ENCODE results near the gene DPY19L2.
"Not testable (repeated sequence)": the region's sequence is repeated elsewhere in the genome, so short reads cannot be mapped to it uniquely, and the experiment has no call there.

DPY19L2 gene

DNA sequence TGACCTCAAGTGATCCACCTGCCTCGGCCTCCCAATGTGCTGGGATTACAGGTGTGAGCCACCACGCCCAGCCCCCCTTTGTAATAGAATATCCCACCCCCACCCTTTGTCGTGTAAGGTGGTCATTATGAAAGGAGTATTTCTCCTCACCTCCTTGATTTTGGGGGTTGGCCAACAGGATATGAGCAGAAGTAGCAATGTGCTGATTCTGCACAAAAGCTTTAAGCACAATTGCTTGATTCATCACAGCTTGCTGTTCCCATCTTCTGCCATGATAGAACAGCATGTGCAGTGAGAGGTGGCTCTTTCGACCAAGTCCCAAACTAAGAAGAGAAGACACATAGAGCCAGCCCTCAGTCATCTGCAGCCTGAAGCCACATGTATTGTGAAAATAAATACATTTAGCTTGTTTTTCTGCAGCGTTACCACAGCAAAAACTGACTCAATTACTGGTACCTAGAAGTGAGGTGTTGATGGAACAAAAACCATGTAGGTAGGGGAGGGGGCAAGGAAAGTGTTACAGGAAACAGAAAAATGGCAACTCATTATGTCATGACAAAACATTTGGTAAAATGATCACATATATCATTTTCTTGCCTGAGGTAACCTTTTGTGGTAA, 122.9 kb downstream of the DPY19L2 start:
- H3K9me3 ChIP-seq (ENCODE audit: low read length), result not testable (repeated sequence)

DNA sequence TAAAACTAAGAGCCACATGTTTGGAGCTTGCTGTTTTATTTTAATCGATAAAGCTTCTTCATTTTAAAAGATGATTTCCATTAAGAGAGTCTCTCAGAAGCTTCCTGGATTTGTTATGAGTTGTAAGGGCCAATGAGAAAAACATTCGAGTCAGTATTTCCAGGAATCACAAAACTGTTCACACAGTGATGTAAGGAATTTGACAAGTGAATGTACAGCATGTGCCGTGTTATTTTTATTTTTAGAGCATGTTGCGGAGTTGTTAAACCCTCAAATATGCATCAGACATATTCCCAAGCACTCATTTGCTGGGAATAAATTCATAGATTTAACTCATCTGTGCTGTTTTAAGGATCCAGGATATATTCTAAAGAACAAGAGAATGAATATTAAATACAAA, 129.6 kb downstream of the DPY19L2 start:
- H3K27me3 ChIP-seq (ENCODE audit: insufficient read depth, low read length); H3K4me3 ChIP-seq (ENCODE audit: low read length); H3K9me3 ChIP-seq (ENCODE audit: low read length); H3K4me1 ChIP-seq (ENCODE audit: insufficient read depth, low read length); H2AFZ ChIP-seq (ENCODE audit: low read depth, low read length); H3K36me3 ChIP-seq (ENCODE audit: insufficient read depth, low read length): not testable (repeated sequence)

More for the DNA sequence above, 122.9 kb downstream of the DPY19L2 start:
- H3K36me3 ChIP-seq (ENCODE audit: insufficient read depth, low read length); H3K27me3 ChIP-seq (ENCODE audit: insufficient read depth, low read length); H3K4me1 ChIP-seq (ENCODE audit: insufficient read depth, low read length); H2AFZ ChIP-seq (ENCODE audit: low read depth, low read length); H3K4me3 ChIP-seq (ENCODE audit: low read length): not testable (repeated sequence)

DNA sequence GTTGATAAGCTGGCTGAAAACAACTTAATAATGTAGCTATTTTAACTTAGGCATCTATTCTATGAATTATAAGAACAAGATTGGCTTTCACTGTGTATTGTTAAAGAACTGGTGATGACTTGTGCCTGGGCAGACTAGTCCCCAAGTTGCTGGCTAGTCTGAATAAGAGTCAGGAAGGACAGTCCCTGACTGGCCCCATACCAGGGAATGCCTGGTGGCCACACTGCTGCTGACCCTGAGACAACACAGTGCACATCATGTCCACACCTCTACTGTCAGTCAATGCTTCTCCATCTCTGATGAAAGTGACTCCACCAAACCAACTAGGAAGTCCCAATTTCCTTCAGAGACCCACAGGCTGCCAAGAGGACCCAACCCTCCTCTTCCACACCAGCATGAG, 130.5 kb downstream of the DPY19L2 start:
- not testable (repeated sequence) for H3K4me3 ChIP-seq (ENCODE audit: low read length); H3K9me3 ChIP-seq (ENCODE audit: low read length); H3K27me3 ChIP-seq (ENCODE audit: insufficient read depth, low read length); H3K36me3 ChIP-seq (ENCODE audit: insufficient read depth, low read length); H3K4me1 ChIP-seq (ENCODE audit: insufficient read depth, low read length); H2AFZ ChIP-seq (ENCODE audit: low read depth, low read length)

DNA sequence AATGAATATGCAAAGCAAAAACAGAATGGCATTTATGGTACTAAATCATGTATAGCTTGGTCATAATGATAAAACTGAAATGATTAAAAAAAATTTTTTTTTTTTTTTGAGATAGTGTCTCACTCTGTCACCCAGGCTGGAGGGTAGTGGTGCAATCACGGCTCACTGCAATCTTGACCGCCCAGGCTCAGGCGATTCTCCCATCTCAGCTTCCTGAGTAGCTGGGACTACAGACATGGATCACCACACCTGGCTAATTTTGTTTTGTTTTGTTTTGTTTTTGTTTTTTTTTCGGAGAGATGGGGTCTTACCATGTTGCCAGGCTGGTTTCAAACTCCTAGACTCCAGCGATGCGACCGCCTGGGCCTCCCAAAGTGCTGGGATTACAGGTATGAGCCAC, 138.7 kb downstream of the DPY19L2 start:
- not testable (repeated sequence) for H3K4me3 ChIP-seq (ENCODE audit: low read length); H2AFZ ChIP-seq (ENCODE audit: low read depth, low read length); H3K4me1 ChIP-seq (ENCODE audit: insufficient read depth, low read length); H3K9me3 ChIP-seq (ENCODE audit: low read length); H3K36me3 ChIP-seq (ENCODE audit: insufficient read depth, low read length); H3K27me3 ChIP-seq (ENCODE audit: insufficient read depth, low read length)

DNA sequence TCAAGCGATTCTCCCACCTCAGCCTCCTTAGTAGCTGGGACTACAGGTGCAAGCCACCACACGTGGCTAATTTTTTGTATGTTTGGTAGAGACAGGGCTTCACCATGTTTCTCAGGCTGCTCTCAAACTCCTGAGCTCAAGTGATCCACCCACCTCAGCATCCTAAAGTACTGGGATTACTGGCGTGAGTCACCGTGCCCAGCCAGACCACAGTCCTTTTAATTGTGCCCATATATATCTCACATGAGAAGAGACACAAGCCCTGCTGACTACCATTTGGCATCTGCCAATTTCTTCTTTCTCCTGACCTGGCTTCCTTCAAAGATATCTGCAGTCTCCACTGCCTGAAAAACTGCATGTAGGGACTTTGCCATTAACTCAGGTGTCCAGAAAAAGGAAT, 142.5 kb downstream of the DPY19L2 start:
- Histone ChIP-seq H3K4me1 (ENCODE audit: insufficient read depth, low read length) (no peaks in the 10 kb centered on the region), H2AFZ (ENCODE audit: low read depth, low read length) (no peak overlapping the region), H3K4me3 (ENCODE audit: low read length) (no peak overlapping the region), H3K27me3 (ENCODE audit: insufficient read depth, low read length) (no peaks in the 10 kb centered on the region), H3K36me3 (ENCODE audit: insufficient read depth, low read length) (no peaks in the 10 kb centered on the region), H3K9me3 (ENCODE audit: low read length) (no peaks in the 10 kb centered on the region)

DNA sequence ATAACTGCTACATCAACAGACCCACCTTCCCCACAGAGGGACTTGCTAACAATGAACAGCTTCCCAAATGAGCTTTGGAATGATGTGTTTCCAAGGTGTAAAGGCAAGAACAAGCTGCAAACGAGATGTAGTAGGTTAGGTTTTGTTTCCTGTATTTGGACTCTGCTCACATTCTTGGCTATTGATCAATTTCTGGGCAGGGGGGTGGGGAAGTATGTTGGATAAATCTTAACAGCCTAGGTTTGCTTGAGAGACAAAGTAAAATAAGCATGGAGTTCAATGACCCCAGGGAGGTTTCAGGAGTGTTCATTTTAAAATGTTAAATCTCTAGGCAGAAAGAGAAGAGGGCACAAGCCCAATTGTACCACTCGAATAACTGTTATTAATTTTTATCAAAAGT, 146.6 kb downstream of the DPY19L2 start:
- H3K36me3 ChIP-seq (ENCODE audit: insufficient read depth, low read length), result no peaks in the 10 kb centered on the region
- H3K27me3 ChIP-seq (ENCODE audit: insufficient read depth, low read length), result no peaks in the 10 kb centered on the region
- H3K9me3 ChIP-seq (ENCODE audit: low read length), result no peaks in the 10 kb centered on the region
- H3K4me3 ChIP-seq (ENCODE audit: low read length), result no peak overlapping the region
- no peaks in the 10 kb centered on the region for H3K4me1 ChIP-seq (ENCODE audit: insufficient read depth, low read length)
- no peak overlapping the region for H2AFZ ChIP-seq (ENCODE audit: low read depth, low read length)
